ENCODE measurements around the gene PLA2G4B. TPM values are rescaled to one million over a fixed set of nuclear protein-coding genes. Genes with fewer than 3 reads are reported as not detected.

The PLA2G4B gene
- total RNA-seq, 2 donors from 2014 or later: 6.9 to 10.1 TPM

GRCh38 chr15:41817781-41818180, 20.9 kb upstream of the PLA2G4B start:
- no peaks in the 10 kb centered on the region for H3K9me3 Mint-ChIP-seq
- no peaks in the 10 kb centered on the region for H3K27me3 Mint-ChIP-seq (ENCODE audit: insufficient read depth)
- H3K4me1 Mint-ChIP-seq: no peaks in the 10 kb centered on the region
- DNase-seq: no peak
- WGBS, 2 experiments (ENCODE audit: insufficient coverage in 1 of 2, insufficient read length in 1 of 2): 87 to 93% methylated on average over 4 to 6 of the region's 6 CpGs
- H3K36me3 ChIP-seq (ENCODE audit: control insufficient read depth, insufficient read depth, low read length): peaks cover 10% of the 10 kb centered on the region
- no peak for TF ChIP-seq CTCF (conservative IDR thresholded peaks at IDR 0.05)
- H3K9ac ChIP-seq (ENCODE audit: extremely low read depth, low read length, poor library complexity, severe bottlenecking): no peak overlapping the region
- no peak overlapping the region for H3K27ac ChIP-seq (ENCODE audit: low read depth, low read length)
- no peaks in the 10 kb centered on the region for H3K9me3 ChIP-seq (ENCODE audit: control insufficient read depth, low read length)
- H3K4me3 ChIP-seq (ENCODE audit: low read length): no peak overlapping the region
- H3K27ac Mint-ChIP-seq: no peak overlapping the region
- H3K4me3 Mint-ChIP-seq: no peak overlapping the region
- no peaks in the 10 kb centered on the region for H3K4me1 ChIP-seq (ENCODE audit: control insufficient read depth, insufficient read depth, low read length)
- no peaks in the 10 kb centered on the region for H3K27me3 ChIP-seq (ENCODE audit: control insufficient read depth, insufficient read depth, low read length, poor library complexity, severe bottlenecking)
- H3K36me3 Mint-ChIP-seq (ENCODE audit: low read depth): peaks cover 18% of the 10 kb centered on the region

- WGBS, 2 experiments (ENCODE audit: insufficient coverage in 1 of 2, insufficient read length in 1 of 2): 90 to 96% methylated on average over 6 to 9 of the region's 9 CpGs
- Mint-ChIP-seq H3K27ac (no peak overlapping the region), H3K4me3 (no peak overlapping the region), H3K27me3 (ENCODE audit: insufficient read depth) (no peaks in the 10 kb centered on the region), H3K36me3 (ENCODE audit: low read depth) (peaks cover 26% of the 10 kb centered on the region), H3K9me3 (no peaks in the 10 kb centered on the region), H3K4me1 (no peaks in the 10 kb centered on the region)
- Histone ChIP-seq H3K4me3 (ENCODE audit: low read length) (no peak overlapping the region), H3K36me3 (ENCODE audit: control insufficient read depth, insufficient read depth, low read length) (peaks cover 10% of the 10 kb centered on the region), H3K9ac (ENCODE audit: extremely low read depth, low read length, poor library complexity, severe bottlenecking) (no peak overlapping the region), H3K27ac (ENCODE audit: low read depth, low read length) (no peak overlapping the region), H3K27me3 (ENCODE audit: control insufficient read depth, insufficient read depth, low read length, poor library complexity, severe bottlenecking) (no peaks in the 10 kb centered on the region), H3K9me3 (ENCODE audit: control insufficient read depth, low read length) (no peaks in the 10 kb centered on the region), H3K4me1 (ENCODE audit: control insufficient read depth, insufficient read depth, low read length) (no peaks in the 10 kb centered on the region)
- DNase-seq: no peak
- TF ChIP-seq CTCF (conservative IDR thresholded peaks at IDR 0.05): no peak
Measured at GRCh38 chr15:41819455-41820050, 19.1 kb upstream of the PLA2G4B start.

DNA sequence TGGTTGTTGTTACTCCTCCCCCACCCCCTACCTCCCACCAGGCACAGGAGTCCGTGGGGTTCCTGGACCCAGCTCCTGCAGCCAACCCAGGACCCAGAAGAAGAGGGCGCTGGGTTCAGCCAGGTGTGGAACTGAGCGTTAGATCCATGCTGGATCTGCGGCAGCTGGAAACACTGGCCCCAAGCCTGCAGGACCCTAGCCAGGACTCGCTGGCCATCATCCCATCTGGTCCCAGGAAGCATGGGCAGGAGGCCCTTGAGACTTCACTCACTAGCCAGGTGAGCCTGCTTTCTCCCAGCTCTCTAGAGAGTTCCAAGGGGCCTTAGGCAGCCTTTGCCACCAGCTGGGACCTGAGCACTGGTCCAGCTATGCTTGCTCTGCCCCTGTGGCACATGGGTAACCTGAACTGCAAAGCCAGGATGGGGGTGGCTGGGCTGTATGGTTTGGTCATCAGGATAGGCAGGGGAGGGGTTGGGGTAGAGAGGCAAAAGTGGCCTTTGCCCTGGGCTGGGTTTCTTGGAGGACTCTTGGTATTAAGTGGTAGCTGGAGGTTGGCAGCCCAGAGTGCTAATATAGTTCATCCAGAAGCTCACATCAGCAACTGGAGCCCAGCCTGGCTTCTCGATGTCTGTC, 17.7 kb upstream of the PLA2G4B start:
- Histone ChIP-seq H3K36me3 (ENCODE audit: control insufficient read depth, insufficient read depth, low read length) (peaks cover 10% of the 10 kb centered on the region), H3K9me3 (ENCODE audit: control insufficient read depth, low read length) (no peaks in the 10 kb centered on the region), H3K4me1 (ENCODE audit: control insufficient read depth, insufficient read depth, low read length) (no peaks in the 10 kb centered on the region), H3K27ac (ENCODE audit: low read depth, low read length) (no peak overlapping the region), H3K27me3 (ENCODE audit: control insufficient read depth, insufficient read depth, low read length, poor library complexity, severe bottlenecking) (no peaks in the 10 kb centered on the region), H3K4me3 (ENCODE audit: low read length) (no peak overlapping the region), H3K9ac (ENCODE audit: extremely low read depth, low read length, poor library complexity, severe bottlenecking) (no peak overlapping the region)
- Mint-ChIP-seq H3K4me1 (no peaks in the 10 kb centered on the region), H3K36me3 (ENCODE audit: low read depth) (peaks cover 27% of the 10 kb centered on the region), H3K9me3 (no peaks in the 10 kb centered on the region), H3K4me3 (no peak overlapping the region), H3K27ac (no peak overlapping the region), H3K27me3 (ENCODE audit: insufficient read depth) (no peaks in the 10 kb centered on the region)
- WGBS, 2 experiments (ENCODE audit: insufficient coverage in 1 of 2, insufficient read length in 1 of 2): 93 to 100% methylated on average over 5 to 6 of the region's 6 CpGs
- no peak for TF ChIP-seq CTCF (conservative IDR thresholded peaks at IDR 0.05)
- DNase-seq: no peak
